ENCODE results near the gene HIBADH.

The HIBADH gene

DNA sequence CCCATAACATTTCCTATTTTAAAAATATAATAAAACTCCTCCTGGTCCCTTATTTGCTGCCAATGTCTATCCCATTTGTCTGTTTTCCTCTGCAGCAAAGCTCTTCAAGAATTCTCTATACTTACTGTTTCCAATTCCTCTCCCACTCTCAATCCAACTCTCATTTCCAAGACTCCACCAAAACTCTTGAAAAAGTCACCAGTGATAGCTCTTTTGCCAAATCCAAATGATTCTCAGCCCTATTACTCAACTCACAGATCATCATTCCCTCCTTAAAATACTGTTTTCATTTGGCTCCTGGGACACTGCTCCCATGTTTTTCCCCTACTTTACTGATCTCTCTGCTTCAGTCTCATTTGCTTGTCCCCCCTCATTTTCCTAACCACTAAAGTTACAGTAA lies 139.4 kb downstream of the HIBADH start:
- DNase-seq: no peak
- H3K4me1 ChIP-seq (ENCODE audit: control extremely low read depth in 1 of 4, control insufficient read depth in 4 of 4, insufficient read depth in 4 of 4, low read length in 3 of 4): no peaks in the 10 kb centered on the region
- ChIA-PET POLR2A (no interaction called here), CTCF (no interaction called here)
- H3K27me3 ChIP-seq (replicated peaks in 2 of 5; ENCODE audit: control insufficient read depth in 4 of 5, insufficient read depth in 5 of 5, low read length in 4 of 5): no peaks in the 10 kb centered on the region
- H3K9me3 ChIP-seq (ENCODE audit: control extremely low read depth in 1 of 5, control insufficient read depth in 4 of 5, insufficient read depth in 2 of 5, low read depth in 1 of 5, low read length in 4 of 5): peaks cover 0 to 2% (median 0%) of the 10 kb centered on the region in 5 experiments
- H3K27ac ChIP-seq (ENCODE audit: insufficient read depth in 1 of 2, low read depth in 1 of 2, low read length in 2 of 2, poor library complexity in 1 of 2, severe bottlenecking in 2 of 2): no peak overlapping the region
- no peak overlapping the region for H3K4me3 ChIP-seq (ENCODE audit: control insufficient read depth in 1 of 7, extremely low read depth in 1 of 7, insufficient read depth in 4 of 7, low read depth in 2 of 7, low read length in 6 of 7)
- H3K36me3 ChIP-seq (ENCODE audit: control insufficient read depth in 4 of 4, insufficient read depth in 4 of 4, low read length in 3 of 4): peaks cover 6 to 28% (median 10%) of the 10 kb centered on the region in 4 experiments

GRCh38 chr7:27522566-27522965 lies 140.1 kb downstream of the HIBADH start:
- ChIA-PET CTCF (no interaction called here), POLR2A (no interaction called here)
- H3K27me3 ChIP-seq (replicated peaks in 2 of 5; ENCODE audit: control insufficient read depth in 4 of 5, insufficient read depth in 5 of 5, low read length in 4 of 5): no peaks in the 10 kb centered on the region
- H3K4me3 ChIP-seq (ENCODE audit: control insufficient read depth in 1 of 7, extremely low read depth in 1 of 7, insufficient read depth in 4 of 7, low read depth in 2 of 7, low read length in 6 of 7): no peak overlapping the region
- H3K36me3 ChIP-seq (ENCODE audit: control insufficient read depth in 4 of 4, insufficient read depth in 4 of 4, low read length in 3 of 4): peaks cover 6 to 28% (median 10%) of the 10 kb centered on the region in 4 experiments
- H3K27ac ChIP-seq (ENCODE audit: insufficient read depth in 1 of 2, low read depth in 1 of 2, low read length in 2 of 2, poor library complexity in 1 of 2, severe bottlenecking in 2 of 2): no peak overlapping the region
- H3K4me1 ChIP-seq (ENCODE audit: control extremely low read depth in 1 of 4, control insufficient read depth in 4 of 4, insufficient read depth in 4 of 4, low read length in 3 of 4): no peaks in the 10 kb centered on the region
- 100% methylated on average over 1 of the region's 2 CpGs for WGBS (ENCODE audit: insufficient coverage)
- DNase-seq: no peak
- H3K9me3 ChIP-seq (ENCODE audit: control extremely low read depth in 1 of 5, control insufficient read depth in 4 of 5, insufficient read depth in 2 of 5, low read depth in 1 of 5, low read length in 4 of 5): no peaks in the 10 kb centered on the region

GRCh38 chr7:27520815-27521790 lies 141.6 kb downstream of the HIBADH start:
- Histone ChIP-seq H3K4me1 (ENCODE audit: control extremely low read depth in 1 of 4, control insufficient read depth in 4 of 4, insufficient read depth in 4 of 4, low read length in 3 of 4) (no peaks in the 10 kb centered on the region), H3K9me3 (ENCODE audit: control extremely low read depth in 1 of 5, control insufficient read depth in 4 of 5, insufficient read depth in 2 of 5, low read depth in 1 of 5, low read length in 4 of 5) (no peaks in the 10 kb centered on the region), H3K36me3 (ENCODE audit: control insufficient read depth in 4 of 4, insufficient read depth in 4 of 4, low read length in 3 of 4) (peaks cover 6 to 20% (median 10%) of the 10 kb centered on the region in 4 experiments), H3K27me3 (replicated peaks in 2 of 5; ENCODE audit: control insufficient read depth in 4 of 5, insufficient read depth in 5 of 5, low read length in 4 of 5) (no peaks in the 10 kb centered on the region), H3K27ac (ENCODE audit: insufficient read depth in 1 of 2, low read depth in 1 of 2, low read length in 2 of 2, poor library complexity in 1 of 2, severe bottlenecking in 2 of 2) (no peak overlapping the region), H3K4me3 (ENCODE audit: control insufficient read depth in 1 of 7, extremely low read depth in 1 of 7, insufficient read depth in 4 of 7, low read depth in 2 of 7, low read length in 6 of 7) (no peak overlapping the region)
- no peak for DNase-seq
- POLR2A ChIA-PET: interaction anchor here (0.6 kb wide), 1 partner anchor 153 kb away, joined by 4 read pairs; no protein-coding TSS in a partner anchor
- CTCF ChIA-PET: no interaction called here
- WGBS (ENCODE audit: insufficient coverage): 96% methylated on average over 15 of the region's 17 CpGs

GRCh38 chr7:27519793-27520469 lies 142.8 kb downstream of the HIBADH start:
- Histone ChIP-seq H3K4me3 (ENCODE audit: control insufficient read depth in 1 of 7, extremely low read depth in 1 of 7, insufficient read depth in 4 of 7, low read depth in 2 of 7, low read length in 6 of 7) (no peak overlapping the region), H3K27ac (ENCODE audit: insufficient read depth in 1 of 2, low read depth in 1 of 2, low read length in 2 of 2, poor library complexity in 1 of 2, severe bottlenecking in 2 of 2) (no peak overlapping the region), H3K36me3 (ENCODE audit: control insufficient read depth in 4 of 4, insufficient read depth in 4 of 4, low read length in 3 of 4) (peaks cover 2 to 10% (median 5%) of the 10 kb centered on the region in 4 experiments), H3K27me3 (replicated peaks in 2 of 5; ENCODE audit: control insufficient read depth in 4 of 5, insufficient read depth in 5 of 5, low read length in 4 of 5) (no peaks in the 10 kb centered on the region), H3K9me3 (ENCODE audit: control extremely low read depth in 1 of 5, control insufficient read depth in 4 of 5, insufficient read depth in 2 of 5, low read depth in 1 of 5, low read length in 4 of 5) (no peaks in the 10 kb centered on the region), H3K4me1 (ENCODE audit: control extremely low read depth in 1 of 4, control insufficient read depth in 4 of 4, insufficient read depth in 4 of 4, low read length in 3 of 4) (no peaks in the 10 kb centered on the region)
- DNase-seq: no peak
- CTCF ChIA-PET: no interaction called here
- 99% methylated on average over 8 of the region's 9 CpGs for WGBS (ENCODE audit: insufficient coverage)
- POLR2A ChIA-PET: no interaction called here

DNA sequence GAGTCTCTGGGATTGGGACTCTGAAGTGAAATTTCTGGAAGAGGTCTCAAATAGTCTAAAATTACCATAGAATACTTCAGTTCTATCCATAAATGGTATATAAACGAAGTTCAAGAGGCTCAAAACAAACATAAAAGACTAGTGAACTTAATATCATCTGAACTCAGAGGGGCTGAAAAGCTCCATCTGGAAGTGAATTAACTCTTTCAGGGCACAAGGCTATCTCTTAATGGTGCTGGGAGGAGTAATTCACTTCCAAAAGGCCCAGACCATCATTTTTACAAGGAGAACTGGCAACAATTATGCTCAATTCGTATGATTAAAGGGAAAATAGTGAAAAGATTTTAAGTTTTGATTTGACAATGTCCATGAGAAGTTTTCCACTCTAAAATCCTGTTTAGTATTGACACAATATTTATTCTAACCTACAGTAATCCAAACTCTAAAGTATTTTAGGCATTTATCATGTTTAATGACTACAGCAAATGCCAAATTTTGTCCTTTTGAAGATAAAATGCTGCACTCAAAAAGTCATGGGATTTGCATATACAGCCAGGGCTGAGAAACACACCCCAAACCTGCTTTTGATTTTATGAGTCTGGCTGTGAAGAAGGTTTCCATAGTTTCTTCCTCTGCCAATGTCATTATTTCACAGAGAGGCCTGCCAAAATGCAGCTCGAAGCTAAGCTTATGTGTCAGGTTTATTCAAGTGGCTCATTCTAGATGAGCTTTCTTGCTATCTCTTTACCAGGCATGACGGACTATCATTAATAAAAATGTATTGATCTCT lies 143.9 kb downstream of the HIBADH start:
- no peaks in the 10 kb centered on the region for H3K4me1 ChIP-seq (ENCODE audit: control extremely low read depth in 1 of 4, control insufficient read depth in 4 of 4, insufficient read depth in 4 of 4, low read length in 3 of 4)
- DNase-seq: no peak
- H3K36me3 ChIP-seq (ENCODE audit: control insufficient read depth in 4 of 4, insufficient read depth in 4 of 4, low read length in 3 of 4): no peaks in the 10 kb centered on the region
- no peak overlapping the region for H3K27ac ChIP-seq (ENCODE audit: insufficient read depth in 1 of 2, low read depth in 1 of 2, low read length in 2 of 2, poor library complexity in 1 of 2, severe bottlenecking in 2 of 2)
- no peaks in the 10 kb centered on the region for H3K27me3 ChIP-seq (replicated peaks in 2 of 5; ENCODE audit: control insufficient read depth in 4 of 5, insufficient read depth in 5 of 5, low read length in 4 of 5)
- ChIA-PET POLR2A (no interaction called here), CTCF (interaction anchor here (1.1 kb wide), 1 partner anchor 13 kb away, joined by 3 read pairs; no protein-coding TSS in a partner anchor)
- no peak overlapping the region for H3K4me3 ChIP-seq (ENCODE audit: control insufficient read depth in 1 of 7, extremely low read depth in 1 of 7, insufficient read depth in 4 of 7, low read depth in 2 of 7, low read length in 6 of 7)
- H3K9me3 ChIP-seq (ENCODE audit: control extremely low read depth in 1 of 5, control insufficient read depth in 4 of 5, insufficient read depth in 2 of 5, low read depth in 1 of 5, low read length in 4 of 5): no peaks in the 10 kb centered on the region
- 100% methylated on average over 1 of the region's 4 CpGs for WGBS (ENCODE audit: insufficient coverage)

DNA sequence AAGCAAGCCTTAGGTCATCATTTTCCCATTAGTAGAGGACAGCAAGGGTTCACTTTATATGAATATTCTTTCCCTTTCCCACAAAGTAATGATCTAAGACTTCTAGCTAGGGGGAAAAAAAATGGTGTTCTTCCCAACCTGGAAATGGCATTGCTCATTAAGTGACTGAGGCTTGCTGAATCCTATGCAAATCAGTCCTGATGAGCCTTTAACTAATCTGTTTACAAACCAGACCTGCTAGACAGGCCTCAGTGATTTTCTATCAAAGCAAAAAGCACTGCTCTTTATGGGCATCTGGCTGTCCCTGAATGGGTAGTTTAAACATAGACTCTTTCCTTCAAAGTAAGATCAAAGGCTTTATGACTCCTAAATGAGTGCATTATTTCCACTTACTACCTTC lies 146.3 kb downstream of the HIBADH start:
- Histone ChIP-seq H3K4me3 (ENCODE audit: control insufficient read depth in 1 of 7, extremely low read depth in 1 of 7, insufficient read depth in 4 of 7, low read depth in 2 of 7, low read length in 6 of 7) (no peak overlapping the region), H3K4me1 (ENCODE audit: control extremely low read depth in 1 of 4, control insufficient read depth in 4 of 4, insufficient read depth in 4 of 4, low read length in 3 of 4) (no peaks in the 10 kb centered on the region), H3K27ac (ENCODE audit: insufficient read depth in 1 of 2, low read depth in 1 of 2, low read length in 2 of 2, poor library complexity in 1 of 2, severe bottlenecking in 2 of 2) (no peak overlapping the region), H3K27me3 (replicated peaks in 2 of 5; ENCODE audit: control insufficient read depth in 4 of 5, insufficient read depth in 5 of 5, low read length in 4 of 5) (no peaks in the 10 kb centered on the region), H3K9me3 (ENCODE audit: control extremely low read depth in 1 of 5, control insufficient read depth in 4 of 5, insufficient read depth in 2 of 5, low read depth in 1 of 5, low read length in 4 of 5) (no peaks in the 10 kb centered on the region), H3K36me3 (ENCODE audit: control insufficient read depth in 4 of 4, insufficient read depth in 4 of 4, low read length in 3 of 4) (no peaks in the 10 kb centered on the region)
- no peak for DNase-seq
- ChIA-PET POLR2A (no interaction called here), CTCF (no interaction called here)
